ENCODE data around the gene FTL. TPM values are rescaled to one million over a fixed set of nuclear protein-coding genes. Genes with fewer than 3 reads are reported as not detected.

The FTL gene
- total RNA-seq, 1 experiment from 2014 or later, result 1,245 TPM

DNA sequence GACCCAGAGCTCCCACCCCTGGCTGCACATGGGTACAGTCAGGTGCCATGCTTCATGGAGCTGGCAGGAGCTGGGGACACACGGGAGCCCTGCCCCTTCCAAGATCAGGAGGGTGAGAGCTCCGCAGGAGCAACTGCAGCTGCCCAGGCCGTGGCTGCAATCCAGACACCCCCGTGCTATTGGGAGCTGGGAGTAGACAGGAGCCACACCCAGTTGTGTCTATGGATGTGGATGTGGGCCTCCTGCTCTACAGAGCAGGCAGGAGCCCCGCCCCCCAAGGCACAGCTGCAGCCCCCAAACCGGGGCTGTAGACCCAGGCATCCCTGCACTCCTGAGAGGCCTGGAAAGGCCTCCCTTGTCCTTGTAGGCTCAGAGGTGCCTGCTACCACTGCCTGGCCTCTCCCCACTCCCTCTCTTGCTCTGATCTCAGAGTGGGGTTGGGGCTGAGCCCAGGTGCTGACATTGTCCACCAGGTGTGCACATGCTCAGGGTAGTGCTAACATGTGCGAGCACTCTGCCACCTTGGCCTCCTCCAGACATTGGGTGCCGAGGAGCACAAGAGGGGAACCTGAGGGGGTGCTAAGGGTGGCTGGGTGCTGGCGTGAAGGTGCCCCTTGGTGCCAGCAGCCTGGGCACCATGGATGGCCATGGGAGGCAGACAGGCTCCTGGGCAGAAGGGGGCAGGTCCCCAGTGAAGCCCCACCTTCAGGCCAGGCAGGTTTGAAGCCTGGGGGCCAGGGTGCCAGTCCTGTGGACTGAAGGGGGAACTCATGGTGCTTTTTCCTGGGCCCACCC, 18.4 kb upstream of the FTL start:
- Histone ChIP-seq H3K27me3 (ENCODE audit: insufficient read depth, low read length) (no peaks in the 10 kb centered on the region), H3K27ac (ENCODE audit: insufficient read length, low read depth, low read length) (no peak overlapping the region), H3K14ac (ENCODE audit: insufficient read depth, low read length) (no peak overlapping the region), H2BK120ac (ENCODE audit: low read depth, low read length, poor library complexity, severe bottlenecking) (no peak overlapping the region), H3K79me1 (ENCODE audit: insufficient read depth, low read depth, low read length, poor library complexity, severe bottlenecking) (no peaks in the 10 kb centered on the region), H3K4me1 (ENCODE audit: insufficient read depth, low read length) (no peaks in the 10 kb centered on the region), H3K9me3 (ENCODE audit: control insufficient read depth, low read depth, low read length) (no peaks in the 10 kb centered on the region), H3K18ac (ENCODE audit: insufficient read length, low read depth, low read length) (no peak overlapping the region), H2BK5ac (ENCODE audit: insufficient read length, low read length) (no peak overlapping the region), H3T11ph (ENCODE audit: low read length) (no peak overlapping the region), H4K5ac (ENCODE audit: insufficient read length, low read depth, low read length) (no peak overlapping the region), H3K23me2 (ENCODE audit: insufficient read length, low read depth, low read length, poor library complexity, severe bottlenecking) (no peaks in the 10 kb centered on the region), H2BK12ac (ENCODE audit: insufficient read length, low read depth, low read length) (no peak overlapping the region), H2BK20ac (ENCODE audit: low read depth, low read length, poor library complexity, severe bottlenecking) (no peak overlapping the region), H4K91ac (ENCODE audit: insufficient read length, low read depth, low read length) (no peak overlapping the region), H4K8ac (replicated peaks; ENCODE audit: insufficient read length, low read depth, low read length) (no peak overlapping the region), H3K23ac (ENCODE audit: insufficient read length, low read depth, low read length) (no peak overlapping the region), H3K56ac (ENCODE audit: insufficient read length, low read depth, low read length) (no peak overlapping the region), H4K20me1 (ENCODE audit: control insufficient read depth, insufficient read depth, insufficient read length) (no peaks in the 10 kb centered on the region), H2BK15ac (ENCODE audit: low read depth, low read length) (no peak overlapping the region), H2AFZ (ENCODE audit: low read length) (no peak overlapping the region), H3K9ac (ENCODE audit: extremely low read depth, insufficient read length, low read length) (no peak overlapping the region), H3K79me2 (ENCODE audit: insufficient read depth, low read length) (no peaks in the 10 kb centered on the region), H2AK5ac (ENCODE audit: insufficient read length, low read length) (no peak overlapping the region), H3K4ac (ENCODE audit: low read depth, low read length) (no peak overlapping the region), H3K4me2 (ENCODE audit: insufficient read depth, insufficient read length, low read length) (no peak overlapping the region)
- WGBS (ENCODE audit: extremely low coverage, insufficient read length, low lambda C conversion rate), result no CpG with 5 or more reads among the region's 9 CpGs
- Mint-ChIP-seq H3K27ac (no peak overlapping the region), H3K4me1 (no peaks in the 10 kb centered on the region), H3K9me3 (no peaks in the 10 kb centered on the region; a peak in 2 of 5 replicates), H3K27me3 (ENCODE audit: low read depth) (peaks cover 7% of the 10 kb centered on the region; the same call in 1 of the 2 replicates), H3K4me3 (no peak overlapping the region), H3K36me3 (ENCODE audit: insufficient read depth in 1 of 3, low read depth in 3 of 3) (peaks cover 0 to 1% (median 0%) of the 10 kb centered on the region in 3 experiments; a peak in 2 of 7 replicates)
- TF ChIP-seq, protein P1, sequence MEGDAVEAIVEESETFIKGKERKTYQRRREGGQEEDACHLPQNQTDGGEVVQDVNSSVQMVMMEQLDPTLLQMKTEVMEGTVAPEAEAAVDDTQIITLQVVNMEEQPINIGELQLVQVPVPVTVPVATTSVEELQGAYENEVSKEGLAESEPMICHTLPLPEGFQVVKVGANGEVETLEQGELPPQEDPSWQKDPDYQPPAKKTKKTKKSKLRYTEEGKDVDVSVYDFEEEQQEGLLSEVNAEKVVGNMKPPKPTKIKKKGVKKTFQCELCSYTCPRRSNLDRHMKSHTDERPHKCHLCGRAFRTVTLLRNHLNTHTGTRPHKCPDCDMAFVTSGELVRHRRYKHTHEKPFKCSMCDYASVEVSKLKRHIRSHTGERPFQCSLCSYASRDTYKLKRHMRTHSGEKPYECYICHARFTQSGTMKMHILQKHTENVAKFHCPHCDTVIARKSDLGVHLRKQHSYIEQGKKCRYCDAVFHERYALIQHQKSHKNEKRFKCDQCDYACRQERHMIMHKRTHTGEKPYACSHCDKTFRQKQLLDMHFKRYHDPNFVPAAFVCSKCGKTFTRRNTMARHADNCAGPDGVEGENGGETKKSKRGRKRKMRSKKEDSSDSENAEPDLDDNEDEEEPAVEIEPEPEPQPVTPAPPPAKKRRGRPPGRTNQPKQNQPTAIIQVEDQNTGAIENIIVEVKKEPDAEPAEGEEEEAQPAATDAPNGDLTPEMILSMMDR (conservative IDR thresholded peaks at IDR 0.05), result no peak
- DNase-seq, result no peak

All from H9 (cell line).